RCC 7860 (cell line): Measurements from ENCODE around the gene S100A12.

Experiments used
- DNase-seq: peaks from one replicate; pipeline ENCODE4 v3.0.0-alpha.2; 2015; ENCODE audit warnings: low spot score
- FAIRE-seq: peaks from 2 replicates; lab custom pipeline; 2012; peaks lifted over from hg19 to GRCh38; lab: Jason Lieb, UNC

The S100A12 gene

DNA sequence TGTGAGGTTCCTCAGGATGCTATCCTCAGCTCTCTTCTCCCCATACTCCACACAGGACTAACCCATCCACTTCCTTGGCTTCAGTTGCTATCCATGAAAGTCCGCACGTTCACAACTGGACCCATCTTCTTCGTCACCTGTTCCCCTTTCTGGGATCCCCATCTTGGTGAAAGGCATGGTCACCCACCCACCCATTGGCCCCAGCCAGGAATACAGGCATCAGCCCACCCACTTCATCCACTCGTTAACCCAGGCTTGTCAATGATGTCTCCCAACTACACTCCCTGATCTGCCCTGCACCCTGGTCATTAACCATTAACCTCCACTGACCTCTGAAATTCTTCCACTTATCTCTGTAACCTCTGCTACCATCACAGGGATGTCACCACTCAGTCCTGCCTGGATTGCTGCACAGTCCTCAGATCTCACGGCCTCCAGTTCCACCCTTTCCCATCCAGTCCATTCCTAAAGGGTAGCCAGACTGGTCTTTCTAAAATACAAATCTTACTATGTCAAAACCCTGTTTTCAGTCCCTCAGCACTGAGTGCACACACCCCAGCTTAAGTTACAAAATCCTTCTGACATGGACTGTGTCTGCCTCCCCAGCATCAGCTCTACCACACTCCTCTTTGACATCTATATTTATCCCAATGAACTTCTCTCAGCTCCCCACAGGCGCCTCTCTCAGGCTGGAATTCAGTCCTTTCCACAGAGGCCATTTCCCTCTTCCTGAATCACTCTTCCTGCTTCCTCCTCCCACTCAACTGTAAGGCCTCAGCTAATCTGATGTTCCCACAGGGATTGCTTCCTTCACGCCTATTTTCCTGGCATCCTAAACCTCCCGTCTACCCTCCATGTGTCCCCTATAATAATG is 37.2 kb downstream of the S100A12 start:
- no peak for DNase-seq
- no peak for FAIRE-seq

DNA sequence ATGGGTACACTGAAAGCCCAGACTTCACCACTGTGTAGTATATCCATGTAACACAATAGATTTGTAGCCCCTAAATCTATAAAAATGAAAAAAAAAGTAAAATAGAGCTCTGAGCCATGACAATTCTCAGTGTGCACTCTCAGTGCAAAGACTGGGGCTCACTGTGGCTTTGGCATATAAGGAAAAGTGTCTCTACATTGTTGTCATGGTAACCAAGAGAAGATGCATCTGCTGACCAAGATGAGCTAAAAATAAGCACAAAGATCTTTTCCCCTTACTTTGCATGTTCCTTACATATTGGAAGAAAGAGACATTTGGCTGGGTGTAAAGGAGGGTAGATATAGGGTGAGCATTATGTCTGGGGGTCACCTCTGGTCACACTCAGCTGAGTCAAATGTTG is 38.8 kb downstream of the S100A12 start:
- FAIRE-seq (no peak), DNase-seq (no peak)

DNA sequence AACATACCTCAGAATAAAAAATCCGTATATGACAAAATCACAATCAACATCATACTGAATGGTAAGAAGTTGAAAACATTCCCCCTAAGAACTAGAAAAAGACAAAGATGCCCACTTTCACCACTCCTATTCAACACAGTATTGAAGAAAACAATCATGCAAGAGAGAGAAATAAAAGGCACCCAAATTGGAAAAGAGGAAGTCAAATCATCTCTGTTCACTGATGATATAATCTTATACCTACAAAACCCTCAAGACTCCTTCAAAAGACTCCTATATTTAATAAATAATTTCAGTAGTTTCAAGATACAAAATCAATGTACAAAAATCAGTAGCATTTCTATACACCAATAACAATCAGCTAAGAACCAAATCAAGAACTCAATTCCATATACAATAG is 41.5 kb downstream of the S100A12 start:
- FAIRE-seq = no peak
- DNase-seq = no peak

GRCh38 chr1:153324912-153325311 is 50.5 kb downstream of the S100A12 start:
- DNase-seq = no peak
- no peak for FAIRE-seq
